HUDEP-2 (cell line): Measurements from ENCODE around the gene RALGPS1.

Experiments used
- DNase-seq, 76 experiments: peaks; one replicate each; lab custom pipeline; 2025; ENCODE audit not compliant: unreplicated experiment in 76 of 76; lab: John Stamatoyannopoulos, UW

RALGPS1 gene

DNA sequence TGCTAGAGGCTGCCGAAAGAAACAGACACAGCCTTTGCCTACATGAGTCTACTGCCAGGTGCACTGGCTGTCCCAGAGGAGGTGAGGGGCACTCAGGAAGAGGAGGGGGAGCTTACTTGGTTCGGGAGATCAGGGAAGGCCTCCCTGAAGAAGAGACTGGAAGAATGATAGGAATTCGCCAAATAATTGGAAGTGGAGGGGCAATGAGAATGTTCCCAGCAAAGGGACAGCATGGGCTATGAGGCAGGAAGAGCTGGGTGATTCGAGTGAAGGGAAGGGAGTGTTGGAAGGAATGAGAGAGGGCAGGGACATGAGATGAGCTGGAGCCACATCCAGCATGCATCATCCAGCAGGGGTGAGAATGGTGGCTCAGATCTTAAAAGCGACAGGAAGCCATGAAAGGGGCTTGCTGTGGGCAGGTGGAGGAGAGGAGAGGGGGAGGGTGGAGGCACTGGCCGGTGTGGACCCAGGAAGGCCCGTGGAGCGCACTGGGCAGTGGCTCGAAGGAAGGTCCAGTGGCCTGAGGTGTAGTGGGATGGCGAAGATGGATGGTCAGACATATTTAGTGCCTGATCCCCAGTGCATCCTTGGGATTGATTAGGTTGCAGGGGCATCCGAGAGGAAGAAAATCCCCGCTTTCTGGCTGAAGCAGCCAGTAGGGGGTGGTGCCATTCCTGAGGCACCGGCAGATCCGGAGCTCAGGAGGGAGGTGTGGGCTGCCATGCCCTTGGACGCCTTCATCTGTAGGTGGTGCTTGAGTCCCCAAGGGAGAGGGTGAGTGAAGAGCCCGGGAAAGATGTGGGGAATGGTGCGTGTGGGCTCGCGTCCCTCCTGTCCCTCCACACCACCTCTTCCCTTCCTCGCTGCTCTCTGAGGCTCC lies 296.5 kb downstream of the RALGPS1 start:
- DNase-seq, result no peak

DNA sequence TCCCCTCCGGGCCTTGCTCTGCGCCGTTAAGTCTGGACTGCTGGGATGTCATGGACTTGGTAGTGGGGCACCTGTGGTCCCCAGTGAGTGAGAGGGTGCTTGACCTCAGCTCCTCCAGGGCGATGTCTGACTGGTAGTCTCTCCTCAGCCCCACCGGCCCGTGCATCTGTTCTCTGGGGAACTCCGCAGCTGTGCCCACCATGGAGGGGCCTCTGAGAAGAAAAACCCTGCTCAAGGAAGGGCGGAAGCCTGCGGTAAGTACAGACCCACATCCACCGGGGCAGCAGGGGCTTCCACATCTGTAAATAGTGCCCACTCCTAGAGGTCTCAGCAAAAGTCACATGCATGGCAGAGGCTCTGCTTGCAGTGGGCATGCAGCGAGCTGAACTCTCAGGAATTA lies 297.4 kb downstream of the RALGPS1 start:
- no peak for DNase-seq

DNA sequence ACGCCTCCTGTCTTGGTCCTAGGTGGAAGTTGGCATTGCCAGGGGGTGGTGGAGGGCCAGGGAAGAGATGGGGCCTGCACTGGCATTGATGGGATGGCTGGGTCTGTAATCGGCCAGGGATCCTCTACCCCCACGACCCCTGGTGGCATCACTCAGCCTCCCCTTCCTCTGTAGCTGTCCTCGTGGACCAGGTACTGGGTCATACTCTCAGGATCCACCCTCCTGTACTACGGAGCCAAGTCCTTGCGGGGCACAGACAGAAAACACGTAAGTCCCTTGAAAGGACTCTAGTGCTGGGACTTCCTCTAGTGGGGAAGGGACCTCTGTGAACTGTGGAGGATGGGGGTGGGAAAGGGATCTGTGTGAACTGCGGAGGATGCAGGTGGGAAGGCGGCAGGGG lies 297.9 kb downstream of the RALGPS1 start:
- DNase-seq, result no peak

DNA sequence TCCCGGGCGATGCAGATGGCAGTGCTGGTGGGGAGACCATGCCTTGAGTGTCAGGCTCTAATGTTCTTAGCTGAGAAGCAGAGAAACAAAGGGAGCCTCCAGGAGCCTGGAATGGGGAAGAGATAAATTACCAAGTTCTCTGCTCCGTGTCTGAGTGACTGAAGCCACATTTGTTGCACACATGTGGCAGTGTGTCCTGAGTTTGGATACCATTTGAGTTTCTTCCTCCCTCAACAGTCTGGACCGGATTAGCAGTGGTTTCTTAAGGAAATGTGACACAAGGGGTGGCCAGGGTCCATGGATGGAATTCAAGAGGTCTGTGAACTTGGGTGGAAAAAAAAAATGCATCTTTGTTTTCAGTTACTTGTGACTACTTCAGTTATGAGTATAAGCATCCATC lies 299.3 kb downstream of the RALGPS1 start:
- DNase-seq, result no peak

DNA sequence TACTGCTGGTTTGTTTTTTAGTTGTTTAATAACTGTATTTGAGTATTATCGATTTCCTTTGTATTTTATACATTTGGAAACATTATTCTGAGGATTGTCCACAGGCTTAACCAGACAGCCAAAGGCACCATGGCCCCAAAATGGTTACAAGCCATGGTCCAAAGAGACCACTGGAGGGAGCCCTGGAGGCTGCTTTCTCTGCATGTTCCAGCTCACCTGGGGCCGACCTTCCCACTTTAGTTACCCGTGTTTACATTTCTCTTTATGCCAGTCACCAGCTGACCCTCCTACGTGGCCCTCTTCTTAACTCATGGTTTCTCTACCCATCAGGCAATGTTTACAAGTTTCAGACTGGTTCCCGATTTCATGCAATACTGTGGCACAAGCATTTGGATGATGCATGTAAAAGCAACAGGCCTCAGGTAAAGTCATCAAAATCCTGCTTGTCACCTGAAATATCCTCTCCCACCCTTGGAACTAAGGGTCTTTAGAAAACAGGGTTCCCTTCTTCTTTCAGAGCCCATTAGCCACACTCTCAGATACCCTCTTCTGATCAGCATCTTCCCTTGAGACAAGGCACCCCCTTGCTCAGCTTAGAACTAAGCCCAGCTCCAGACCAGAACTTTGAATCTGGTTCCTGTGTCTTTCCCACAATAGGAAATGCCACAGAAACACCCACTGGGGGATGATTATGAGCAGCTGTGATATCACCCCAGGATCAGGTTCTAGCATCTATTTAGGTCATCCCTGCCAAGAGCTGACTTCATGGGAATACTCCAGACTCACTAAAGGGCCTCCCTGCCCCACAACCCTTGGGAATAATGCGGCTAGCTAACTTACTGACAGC lies 300.1 kb downstream of the RALGPS1 start:
- peak in 30 of 76 experiments; percentile 2 to 41 (median 13) for DNase-seq

DNA sequence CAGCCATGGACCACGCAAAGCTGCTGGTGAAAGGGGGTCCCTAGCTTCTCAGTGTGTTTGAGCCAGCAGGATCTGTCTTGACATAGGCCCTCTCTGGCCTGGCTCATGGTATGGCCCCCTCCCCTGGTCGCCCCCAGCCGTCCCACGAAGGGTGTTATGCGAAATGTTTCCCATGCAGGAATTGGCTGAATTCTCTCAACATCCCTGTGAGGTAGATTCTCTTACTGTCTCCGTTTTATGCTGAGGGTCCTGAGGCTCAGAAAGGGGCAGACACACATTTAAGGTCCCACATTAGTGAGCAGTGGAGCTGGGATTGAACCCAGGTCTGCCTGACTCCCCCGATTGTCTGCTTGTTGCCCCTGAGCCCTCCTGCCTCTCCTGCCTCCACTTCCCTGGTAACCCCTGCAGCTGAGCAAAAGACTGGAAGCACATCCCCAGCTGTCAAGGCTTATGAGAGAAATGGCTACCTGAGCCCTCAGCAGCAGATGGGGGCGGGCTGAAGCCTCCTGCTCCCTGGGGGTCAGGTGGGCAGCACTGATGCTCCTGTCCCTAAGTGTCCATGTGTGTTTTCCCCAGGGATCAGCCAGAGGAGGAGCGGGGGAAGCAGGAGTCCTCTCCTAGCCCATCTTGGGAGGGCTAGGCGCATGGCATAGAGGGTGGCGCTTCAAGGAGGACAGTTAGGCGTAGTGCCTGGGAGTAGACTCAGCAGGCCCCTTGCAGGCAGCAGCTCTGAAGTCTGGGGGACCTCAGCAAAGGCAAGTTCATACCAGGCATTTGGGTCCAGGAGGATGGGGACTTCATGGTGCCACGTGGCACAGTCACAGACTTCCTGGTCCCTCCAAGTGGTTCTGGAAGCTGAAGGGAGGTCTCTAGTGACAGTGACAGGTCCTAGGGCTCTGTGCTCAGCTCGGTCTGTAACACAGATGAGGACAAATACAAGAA lies 301.0 kb downstream of the RALGPS1 start:
- DNase-seq, result no peak

DNA sequence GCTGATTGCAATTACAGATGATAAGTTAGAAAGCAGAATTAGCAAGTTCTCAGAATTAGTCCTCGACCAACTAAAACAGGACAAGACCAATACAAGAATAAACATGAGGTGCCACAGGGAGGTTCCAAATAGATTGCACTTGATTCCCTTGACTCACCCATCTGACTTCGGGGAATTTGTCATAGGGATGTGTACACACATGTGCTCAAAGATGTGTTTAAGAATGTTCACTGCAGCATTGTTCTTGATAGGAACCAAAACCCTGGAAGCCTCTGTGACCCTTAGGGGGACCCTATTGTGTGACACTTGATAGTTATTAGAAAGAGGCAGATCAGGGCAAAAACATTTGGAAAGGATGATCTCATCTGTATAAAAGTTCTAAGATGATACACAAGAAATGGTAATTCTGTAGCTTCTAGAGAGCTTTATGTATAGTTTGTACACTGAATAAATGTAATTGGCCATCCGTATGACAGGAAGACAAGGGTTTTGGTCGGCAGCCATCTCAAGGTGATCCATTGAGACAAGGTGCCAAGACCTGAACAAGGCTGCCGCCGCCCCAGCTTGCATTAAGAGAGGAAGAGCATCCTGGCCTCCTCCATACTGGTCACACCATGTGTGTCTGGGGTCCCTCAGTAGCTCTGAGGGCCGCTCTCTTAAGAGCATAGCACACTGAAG lies 301.8 kb downstream of the RALGPS1 start:
- DNase-seq, result no peak

DNA sequence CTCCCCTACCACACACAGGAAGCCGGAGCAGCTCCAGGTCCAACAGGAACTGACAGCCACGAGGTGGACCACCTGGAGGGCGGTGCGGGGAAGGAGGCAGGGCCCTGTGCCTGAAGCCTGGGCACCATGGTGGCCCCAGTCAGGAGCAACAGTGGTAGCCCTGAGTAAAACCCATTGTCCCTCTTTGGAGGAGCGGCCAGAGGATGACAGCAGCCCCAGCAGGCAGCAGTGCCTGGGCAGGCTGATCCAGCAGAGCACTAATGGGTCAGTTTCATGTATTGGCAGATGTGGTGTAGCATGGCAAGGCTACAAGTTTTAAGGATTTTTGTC lies 302.3 kb downstream of the RALGPS1 start:
- DNase-seq, result no peak

DNA sequence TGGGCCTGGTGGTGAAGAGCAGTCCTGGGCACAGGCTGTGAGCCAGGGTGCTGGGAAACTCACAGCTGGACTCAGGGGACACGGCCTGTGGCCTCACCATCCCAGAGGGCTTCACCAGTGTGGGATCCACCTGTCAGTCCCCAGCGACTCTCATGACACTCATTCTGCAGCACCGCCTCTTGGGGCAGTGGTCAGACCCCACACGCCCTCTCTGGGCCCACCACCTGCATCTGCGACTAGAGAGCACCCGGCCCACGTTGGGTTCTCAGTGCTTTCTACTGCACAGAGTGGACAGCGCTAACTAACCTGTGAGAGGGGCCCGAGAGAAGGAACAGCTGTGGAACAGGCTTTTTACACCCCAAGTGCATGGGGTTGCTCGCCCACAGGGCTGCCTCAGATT lies 304.2 kb downstream of the RALGPS1 start:
- no peak for DNase-seq

DNA sequence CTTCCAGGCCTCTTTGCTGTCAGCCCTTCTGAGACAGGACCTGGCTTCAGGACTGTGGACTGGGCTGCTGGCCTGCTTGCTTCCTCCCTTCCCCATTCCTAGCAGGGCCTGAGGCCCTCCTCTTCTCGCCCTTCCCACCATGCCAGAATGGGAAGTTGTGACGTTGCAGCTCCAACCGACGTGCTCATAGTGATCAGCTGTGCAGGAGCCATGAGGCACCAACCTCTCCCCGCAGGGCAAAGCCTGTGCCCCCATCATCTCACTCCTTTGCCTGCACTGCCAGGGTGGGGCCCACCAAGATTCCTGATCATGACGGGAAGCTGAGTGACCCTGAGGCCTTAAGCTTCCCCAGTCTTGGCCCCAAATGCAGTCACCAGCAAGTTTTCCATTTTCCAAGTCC lies 304.9 kb downstream of the RALGPS1 start:
- DNase-seq, result no peak

DNA sequence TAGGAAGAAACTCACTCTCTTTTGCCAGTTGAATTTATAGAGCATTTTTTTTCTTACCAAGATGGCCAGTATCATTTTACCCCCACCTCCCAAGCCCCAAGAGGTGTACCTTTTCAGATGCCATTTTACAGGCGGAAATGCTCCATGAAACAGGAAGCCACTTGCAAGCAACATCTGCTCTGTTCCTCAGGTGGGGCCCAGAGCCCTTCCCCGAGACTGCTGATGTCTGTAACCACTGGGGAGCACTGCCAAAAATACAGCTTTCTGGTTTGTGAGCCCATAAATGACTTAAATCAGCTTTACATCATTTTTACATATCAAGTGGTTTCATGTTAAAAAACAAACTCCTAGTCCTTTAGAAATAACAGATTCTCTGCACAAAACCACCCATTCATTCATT lies 307.1 kb downstream of the RALGPS1 start:
- no peak for DNase-seq

DNA sequence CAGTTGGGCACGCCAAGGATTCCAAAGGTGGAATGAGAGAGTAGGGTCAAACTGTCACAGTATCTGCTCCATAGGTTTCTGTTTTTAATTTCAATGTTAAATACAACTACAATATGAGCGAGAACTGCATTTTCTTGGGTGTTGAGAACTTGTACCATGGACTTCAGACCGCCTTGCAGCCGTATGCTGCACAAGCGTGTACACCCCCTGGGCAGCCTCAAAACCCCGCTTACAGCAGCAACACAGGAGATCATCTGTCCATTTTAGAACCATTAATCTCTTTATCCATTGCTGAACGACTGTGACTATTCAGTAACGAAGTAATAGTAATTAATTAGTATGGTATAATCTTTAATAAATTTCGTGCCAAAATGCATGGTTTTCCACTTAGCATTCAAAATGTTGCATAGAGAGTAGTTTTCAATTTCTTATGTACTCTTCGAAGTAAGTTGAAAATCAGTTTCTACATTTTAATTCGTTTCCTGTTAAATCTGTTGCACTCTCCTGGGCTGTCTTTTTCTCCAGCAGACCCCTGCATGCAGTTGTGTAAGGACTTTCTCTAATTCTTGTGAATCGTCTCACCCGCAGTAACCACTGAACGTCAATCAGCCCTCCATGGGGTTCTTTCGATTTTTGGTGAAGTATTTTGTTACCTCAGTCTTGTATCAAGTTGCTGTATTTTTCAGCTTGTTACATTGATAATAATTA lies 308.0 kb downstream of the RALGPS1 start:
- no peak for DNase-seq

DNA sequence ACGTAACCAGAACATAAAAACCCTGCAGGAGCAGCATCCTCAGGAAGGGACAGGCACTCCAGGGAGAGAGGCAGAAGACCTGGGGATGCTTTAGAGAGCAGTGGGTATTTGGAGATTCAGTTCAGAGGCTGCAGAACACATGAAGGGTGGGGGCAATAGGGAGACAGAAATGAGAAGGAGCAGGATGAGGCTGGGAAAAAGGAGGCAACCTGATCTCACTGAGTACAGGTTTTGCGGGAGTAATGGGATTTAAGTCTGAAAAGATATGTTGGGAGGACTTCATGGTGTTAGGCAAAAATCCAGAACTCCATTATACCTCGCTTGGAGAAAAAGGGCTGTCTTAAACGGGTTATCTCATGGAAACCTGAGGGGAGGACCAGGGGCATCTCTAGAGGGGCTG lies 308.7 kb downstream of the RALGPS1 start:
- no peak for DNase-seq

DNA sequence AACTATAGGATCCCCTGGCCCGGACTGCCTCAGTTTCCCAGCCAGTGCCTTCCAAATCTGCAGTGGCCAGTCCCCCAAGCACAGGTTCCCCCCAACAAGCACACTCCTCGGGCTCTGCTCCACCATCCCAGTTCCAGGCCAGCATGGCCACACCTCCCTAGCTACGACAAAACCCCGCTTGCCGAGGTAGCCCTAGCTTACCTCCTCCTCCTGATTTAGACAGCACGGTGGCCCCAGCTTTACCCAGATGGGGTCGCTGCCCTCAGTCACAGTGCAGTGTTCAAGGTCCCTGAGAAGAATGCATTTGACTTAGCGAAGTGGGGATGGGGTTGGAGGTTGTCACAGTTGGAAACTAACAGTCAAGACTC lies 309.2 kb downstream of the RALGPS1 start:
- DNase-seq, result no peak

DNA sequence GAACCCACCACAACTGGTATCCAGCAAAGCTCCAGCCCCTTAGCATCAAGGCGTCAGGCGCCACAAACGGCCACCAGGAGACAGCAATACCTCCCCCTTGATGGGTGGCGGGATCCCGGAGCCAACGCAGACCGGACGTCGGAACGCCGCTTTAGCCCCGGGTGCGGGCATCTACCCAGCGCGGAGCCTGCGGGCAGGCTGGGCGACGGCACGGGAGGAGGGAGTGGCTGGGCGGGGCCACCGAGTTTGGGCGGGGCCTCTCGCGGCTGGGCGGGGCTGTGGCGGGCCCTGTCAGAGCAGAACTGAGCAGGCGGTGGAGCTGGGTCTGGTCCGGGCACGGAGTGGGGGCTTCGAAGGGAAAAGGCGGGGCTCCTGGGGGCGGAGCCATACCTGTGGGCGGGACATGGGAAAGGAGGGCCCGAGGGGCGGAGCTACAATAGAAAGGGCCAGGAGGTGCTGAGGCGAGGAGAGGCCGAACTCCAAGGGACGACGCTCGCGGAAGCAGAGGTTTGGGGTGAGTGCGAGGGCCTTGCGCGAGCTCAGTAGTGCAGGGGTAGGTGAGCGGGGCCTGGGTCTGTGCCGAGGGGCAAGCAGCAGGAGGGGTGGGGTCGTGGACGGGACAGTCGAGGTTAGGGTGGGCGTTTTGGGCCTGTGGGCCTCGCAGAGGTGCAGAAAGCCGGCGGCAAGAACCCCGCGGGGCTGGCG lies 309.7 kb downstream of the RALGPS1 start:
- DNase-seq, result peak in 54 of 76 experiments; percentile 2 to 77 (median 54)

DNA sequence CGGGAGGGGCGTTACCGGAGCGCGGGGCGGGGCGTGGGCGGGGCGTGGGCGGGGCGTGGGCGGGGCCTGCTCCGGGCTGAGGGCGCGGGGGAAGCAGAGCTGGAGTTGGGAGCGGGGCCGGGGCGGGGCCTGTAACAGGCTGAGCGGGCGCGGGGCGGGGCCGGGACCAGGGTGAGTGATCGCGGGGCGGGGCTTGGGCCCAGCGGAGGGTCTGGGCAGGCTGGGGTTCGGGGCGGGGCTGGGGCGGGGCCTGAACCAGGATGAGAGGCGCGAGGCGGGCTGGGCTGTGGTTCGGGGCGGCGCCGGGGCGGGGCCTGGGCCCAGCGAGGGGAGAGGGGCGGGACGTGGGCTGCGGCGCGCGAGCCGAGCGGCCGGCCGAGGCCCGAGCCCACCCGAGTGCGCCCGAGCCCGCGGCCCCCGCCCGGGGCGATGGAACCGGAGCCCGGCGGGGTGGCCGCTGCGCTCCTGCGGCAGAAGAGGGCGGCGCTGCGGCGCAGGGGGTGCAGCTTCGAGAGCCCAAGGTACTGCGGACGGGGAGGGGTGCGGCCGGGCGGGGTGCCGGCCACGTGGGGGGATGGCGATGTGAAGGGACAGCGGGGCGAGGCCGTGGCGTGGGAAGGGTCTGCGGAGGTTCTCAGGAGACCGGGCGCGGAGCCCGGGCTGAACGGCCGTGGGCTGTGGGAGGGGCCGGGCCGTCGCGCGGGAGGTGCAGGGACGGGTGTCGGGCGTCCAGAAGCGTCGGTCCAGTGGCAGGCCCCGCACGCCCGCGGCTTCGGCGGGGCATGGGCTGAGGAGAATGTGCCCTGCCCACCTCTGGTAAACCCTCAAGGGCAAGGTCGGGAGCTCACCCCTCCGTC lies 310.5 kb downstream of the RALGPS1 start:
- DNase-seq, result peak in 70 of 76 experiments; percentile 14 to 94 (median 73)

DNA sequence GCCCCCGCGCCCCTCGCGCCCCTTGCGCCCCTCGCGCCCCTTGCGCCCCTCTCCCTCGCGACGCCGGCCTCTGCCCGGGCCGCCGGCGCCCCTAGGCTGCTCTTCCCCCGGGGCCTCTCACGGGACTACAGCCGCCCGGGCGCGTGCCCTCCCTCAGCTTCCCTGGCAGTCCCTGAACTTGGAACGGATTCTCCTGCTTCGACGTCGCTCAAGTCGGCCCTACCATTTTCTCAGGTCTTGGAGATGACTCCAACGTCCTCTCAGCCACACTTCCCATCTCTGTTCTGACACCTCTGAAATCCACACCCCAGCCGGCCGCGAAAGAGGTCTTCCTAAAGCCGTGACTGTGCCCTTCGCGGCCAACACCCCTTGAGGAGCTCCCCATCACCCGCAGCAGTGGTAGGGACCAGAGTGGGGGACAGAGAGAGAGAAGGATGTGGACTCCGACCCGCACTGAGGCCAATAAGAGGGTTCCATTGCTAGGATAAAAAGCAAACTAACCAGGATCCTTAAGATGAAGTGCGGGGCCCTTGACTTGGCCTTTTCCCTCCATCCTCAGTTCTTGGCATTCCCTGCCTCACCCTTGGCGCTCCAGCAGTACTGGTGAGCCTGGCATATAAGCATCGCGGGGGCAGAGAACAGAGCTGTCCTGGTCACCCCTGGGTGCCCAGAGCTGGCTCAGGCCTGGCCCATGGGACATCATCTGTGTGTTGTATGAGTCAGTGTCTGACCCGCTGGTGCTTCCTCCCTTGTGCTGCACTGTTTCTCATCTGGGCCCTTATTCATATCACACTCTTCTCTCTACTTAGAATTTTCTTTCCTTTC lies 311.4 kb downstream of the RALGPS1 start:
- DNase-seq, result no peak
